HG03135 (cell line): ENCODE measurements around the gene ZNF654.

ENCODE experiments used
- ATAC-seq: cut with Tn5 transposase; IDR thresholded peaks from one replicate; pipeline ENCODE4 v1.9.1; 2021; ENCODE audit warnings: mild to moderate bottlenecking, moderate library complexity; ENCODE audit not compliant: unreplicated experiment

ZNF654 gene

GRCh38 chr3:88191872-88192409 lies 132.9 kb downstream of the ZNF654 start:
- ATAC-seq, result no peak

- no peak for ATAC-seq
These were observed 133.6 kb downstream of the ZNF654 start for GRCh38 chr3:88192631-88193030.
